ENCODE data around the gene SS18L1.
"Not testable (repeated sequence)": the region's sequence is repeated elsewhere in the genome, so short reads cannot be mapped to it uniquely, and the experiment has no call there.

Gene SS18L1

DNA sequence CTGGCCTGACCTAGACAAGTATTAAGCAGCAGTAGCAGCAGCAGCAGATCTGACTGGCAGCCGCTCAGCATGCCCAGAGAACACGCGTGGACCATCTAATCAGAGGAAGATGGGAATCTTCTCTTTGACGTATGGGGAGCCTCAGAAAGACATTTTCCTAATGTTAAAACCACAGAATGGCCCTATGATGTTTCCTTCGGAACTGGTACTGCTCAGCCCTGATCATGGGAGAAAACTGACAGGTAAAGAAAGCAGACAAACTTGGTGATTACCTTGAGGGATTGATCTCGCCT is 6.5 kb upstream of the SS18L1 start:
- no peak for DNase-seq (ENCODE audit: low spot score)

DNA sequence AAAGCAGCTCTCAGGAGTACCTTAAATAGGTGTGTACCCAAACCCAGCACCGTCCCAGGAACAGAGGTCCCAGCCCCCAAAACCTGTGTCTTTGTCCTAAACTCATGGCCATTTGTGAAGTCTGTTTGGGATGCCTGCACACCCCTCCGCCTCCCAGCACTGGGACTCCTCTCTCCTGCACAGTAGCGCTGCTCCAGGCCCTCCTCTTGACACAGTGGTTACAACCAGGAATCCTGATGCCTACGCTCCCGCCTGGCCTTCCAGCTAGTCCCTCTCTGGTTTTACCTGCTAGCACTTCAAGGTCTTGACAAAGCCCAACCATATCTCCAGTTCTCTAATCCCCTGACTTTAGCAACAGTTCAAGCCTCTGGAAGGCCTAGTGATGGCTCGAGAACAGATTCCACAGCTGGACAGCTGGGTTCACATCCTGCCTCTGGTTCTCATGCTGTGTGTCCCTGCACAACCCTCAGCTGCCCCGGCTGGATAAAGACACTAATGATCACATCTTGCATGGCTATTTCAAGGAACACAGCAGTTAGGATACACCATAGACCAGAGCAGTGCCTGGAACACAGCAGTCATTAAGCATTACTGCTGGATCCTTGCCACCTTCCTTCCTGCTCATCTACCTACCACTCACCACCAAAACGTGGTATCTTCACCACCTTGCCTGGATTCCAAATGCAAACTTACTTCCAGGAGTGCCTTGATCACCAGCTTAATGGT is 5.9 kb upstream of the SS18L1 start:
- no peak for DNase-seq (ENCODE audit: low spot score)

DNA sequence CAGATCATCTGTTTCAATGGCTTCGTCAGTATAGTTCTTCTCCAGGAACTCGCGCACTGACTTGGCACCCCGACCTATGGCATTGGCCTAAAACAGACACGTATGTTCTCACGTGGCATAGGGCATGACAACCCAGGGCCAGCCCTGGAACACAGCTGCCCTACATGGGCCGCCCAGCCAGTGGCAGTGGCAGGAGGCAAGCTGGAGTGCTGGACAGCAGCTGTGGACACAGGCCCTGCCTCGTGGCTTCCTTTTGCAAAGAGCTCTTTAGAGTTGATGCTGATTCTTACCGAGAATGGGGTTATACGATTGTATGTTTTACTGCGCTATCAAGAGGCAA is 5.4 kb upstream of the SS18L1 start:
- no peak for DNase-seq (ENCODE audit: low spot score)

DNA sequence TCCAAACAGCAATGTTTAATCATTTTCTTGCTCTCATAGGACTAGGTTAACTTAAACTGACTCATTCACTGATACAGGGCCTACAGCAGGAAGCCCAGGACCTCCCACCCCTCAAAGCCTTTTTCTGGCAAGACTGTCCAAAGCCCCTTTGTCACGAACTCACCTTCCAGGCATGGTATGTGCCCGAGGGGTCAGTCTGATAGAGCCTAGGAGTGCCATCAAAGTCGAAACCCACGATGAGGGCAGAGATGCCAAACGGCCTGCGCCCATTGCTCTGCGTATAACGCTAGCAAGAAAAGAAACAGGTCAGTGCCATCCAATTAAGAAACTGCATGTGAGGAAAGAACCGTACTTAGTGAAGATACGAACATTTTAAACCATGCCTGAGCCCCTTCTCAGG is 4.7 kb upstream of the SS18L1 start:
- no peak for DNase-seq (ENCODE audit: low spot score)

DNA sequence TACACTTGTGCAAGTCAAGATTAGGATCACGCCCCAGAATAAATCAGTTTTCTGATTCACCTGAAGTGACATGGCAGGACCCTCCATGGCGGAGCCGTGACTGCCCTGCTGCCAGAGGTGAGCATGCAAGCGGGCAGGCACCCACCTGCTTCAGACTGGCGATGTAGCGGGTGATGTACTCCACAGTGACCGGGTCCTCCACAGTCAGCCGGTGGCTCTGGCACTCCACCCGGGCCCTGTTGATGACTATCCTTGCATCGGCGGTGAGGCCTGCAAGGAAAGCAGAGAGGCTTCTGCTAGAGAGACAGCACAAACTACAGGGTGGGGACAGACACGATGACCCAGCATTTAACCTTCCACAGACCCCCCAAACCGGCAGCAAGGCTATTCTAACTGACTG is 3.9 kb upstream of the SS18L1 start:
- no peak for DNase-seq (ENCODE audit: low spot score)

DNA sequence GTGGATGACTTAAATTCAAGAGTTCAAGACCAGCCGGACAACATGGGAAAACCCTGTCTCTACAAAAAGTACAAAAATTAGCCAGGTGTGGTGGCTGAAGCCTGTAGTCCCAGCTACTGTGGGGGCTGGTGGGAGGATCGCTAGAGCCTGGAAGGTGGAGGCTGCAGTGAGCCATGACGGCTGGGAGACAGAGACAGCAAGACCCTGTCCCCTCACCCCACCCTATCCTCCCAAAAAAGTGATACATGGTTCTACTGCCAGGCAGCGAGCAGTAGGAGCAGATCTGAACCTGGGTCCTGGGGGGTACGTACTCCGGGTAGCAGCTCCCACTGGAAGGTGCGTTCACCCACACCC is 2.5 kb upstream of the SS18L1 start:
- DNase-seq (ENCODE audit: low spot score): no peak

DNA sequence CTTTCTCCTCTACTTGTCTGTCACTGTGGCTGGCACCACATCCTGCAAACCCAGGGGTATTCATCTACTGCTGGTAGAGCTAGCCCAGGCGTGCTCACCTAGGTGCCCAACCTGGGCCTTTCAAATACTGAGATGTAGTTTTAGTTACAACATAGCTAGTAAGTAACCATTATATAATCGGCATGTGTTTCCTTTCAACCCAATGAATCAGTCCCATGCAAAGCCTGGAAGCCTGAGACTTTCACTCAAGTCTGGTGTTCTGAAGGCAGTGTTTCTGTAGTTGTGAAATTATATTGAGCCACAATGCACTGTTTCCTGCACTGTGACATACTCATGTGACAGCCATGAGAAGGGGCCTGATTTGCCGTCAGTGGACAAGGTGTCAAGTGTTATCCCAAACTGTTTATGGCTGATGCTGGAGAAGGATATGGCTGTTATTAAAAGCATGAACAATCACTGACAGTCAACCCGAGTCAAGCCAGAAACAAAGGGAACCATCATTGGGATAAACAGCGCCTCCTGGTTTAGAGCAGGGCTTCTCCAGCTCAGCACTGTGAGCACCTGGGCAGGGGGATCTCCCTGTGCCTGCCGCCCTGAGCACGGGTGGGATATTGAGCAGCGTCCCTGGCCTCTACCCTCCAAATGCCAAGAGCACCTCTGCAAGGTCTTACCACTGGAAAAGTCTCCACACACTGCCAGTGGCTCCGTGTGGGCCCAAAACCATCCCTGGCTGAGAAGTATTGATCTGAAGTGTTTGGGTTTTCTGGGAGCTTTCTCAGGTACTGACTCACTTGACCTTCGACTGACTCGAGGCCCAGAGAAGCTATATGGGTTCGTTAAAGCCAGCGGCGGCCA is 1.9 kb upstream of the SS18L1 start:
- peak; percentile 69 for DNase-seq (ENCODE audit: low spot score)

DNA sequence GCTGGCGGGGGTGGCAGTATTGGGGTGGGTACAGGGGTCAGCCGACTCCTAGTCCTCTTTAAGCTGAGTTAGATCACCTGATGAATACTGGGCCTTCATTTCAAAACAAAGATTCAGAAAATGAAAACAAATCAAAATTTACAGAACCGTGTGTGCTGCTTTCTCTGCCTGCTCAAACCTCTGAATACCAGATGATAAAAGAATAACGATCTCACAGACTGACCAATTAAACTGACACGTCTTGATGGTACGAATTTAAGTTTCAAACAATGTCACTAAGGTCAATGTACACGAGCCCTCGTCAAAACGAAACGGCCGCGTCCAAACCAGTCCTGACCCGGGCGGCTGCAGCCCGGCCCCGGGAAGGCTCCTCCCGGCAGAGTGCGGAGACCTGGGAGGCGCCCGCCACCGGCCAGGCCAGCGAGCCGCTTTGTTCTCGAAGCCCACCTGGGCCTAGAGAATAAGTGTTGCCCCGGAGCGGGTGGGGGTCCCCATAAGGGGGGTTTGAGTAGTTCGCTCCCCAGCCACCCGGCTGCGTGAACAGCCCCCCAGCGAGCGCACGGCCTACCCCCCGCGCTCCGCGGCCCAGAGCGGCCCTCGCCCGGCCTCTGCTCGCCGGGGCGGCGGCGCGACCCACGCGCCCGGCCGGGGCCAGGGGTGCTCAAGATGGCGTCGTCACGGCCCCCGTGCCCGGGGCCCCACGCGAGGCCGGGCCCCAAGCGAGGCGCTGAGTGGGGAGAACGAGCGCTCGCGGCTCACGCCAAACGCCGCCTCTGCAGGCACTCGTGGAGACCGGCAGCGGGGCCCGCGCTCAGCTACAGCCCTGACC is 1.1 kb upstream of the SS18L1 start:
- DNase-seq (ENCODE audit: low spot score): no peak

DNA sequence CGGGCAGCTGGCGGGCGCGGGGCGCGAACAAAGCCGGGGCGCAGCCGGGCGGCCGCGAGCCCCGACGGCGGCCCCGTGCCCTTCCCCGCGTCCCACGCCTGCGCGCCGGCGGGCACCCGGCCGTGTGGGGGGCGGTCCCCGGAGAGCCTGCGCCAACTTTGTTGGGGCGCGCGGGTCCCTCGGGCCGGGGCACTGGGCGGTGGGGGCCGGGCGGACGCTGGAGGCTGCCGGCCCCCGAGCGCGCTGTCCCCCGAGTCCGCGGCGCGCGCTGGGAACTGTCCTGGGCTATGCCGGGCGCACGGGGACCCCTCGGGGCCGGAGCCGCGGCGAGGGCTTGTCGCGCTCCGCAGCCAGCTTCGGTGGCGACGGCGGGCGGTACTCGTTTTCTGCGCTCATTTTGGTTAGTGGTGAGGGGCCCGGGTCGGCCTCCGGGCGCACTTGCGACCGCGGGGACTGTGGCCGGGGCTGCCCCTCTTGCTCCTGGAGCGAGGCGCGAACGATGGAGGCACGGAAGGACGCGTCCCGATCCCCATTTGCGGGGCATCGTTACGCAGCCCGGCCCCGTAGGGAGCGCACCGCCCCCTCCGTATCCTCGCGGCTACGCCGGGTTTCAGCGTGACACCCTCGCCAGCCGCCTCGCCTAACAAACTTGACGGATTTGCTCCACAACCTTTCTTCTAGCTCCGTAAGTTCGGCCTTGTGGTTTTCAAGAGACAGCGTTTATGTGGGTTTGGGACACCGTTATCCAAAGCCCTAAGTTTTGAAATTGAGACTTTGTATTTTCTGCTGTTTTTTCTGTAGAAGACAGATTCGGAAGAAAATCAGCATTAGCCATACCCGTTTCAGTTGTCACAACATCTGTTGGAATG is 622 bp downstream of the SS18L1 start:
- peak; percentile 86 for DNase-seq (ENCODE audit: low spot score)

DNA sequence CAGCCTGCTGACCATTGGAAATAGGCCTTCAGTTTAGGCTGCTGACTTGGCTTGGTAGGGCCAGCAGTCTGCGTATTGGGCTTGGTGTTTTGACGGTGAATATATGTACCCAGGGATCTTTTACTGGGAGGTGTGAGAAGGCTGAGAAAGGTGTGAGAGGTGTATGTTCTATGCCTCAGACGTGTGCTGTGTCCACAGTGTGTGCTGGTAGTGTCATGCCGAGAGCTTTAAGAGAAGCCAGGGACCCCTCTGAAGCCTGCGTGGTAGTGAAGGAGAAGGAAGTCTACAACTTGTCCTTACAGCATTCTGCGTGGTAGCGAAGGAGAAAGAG is 2.1 kb downstream of the SS18L1 start:
- no peak for DNase-seq (ENCODE audit: low spot score)

DNA sequence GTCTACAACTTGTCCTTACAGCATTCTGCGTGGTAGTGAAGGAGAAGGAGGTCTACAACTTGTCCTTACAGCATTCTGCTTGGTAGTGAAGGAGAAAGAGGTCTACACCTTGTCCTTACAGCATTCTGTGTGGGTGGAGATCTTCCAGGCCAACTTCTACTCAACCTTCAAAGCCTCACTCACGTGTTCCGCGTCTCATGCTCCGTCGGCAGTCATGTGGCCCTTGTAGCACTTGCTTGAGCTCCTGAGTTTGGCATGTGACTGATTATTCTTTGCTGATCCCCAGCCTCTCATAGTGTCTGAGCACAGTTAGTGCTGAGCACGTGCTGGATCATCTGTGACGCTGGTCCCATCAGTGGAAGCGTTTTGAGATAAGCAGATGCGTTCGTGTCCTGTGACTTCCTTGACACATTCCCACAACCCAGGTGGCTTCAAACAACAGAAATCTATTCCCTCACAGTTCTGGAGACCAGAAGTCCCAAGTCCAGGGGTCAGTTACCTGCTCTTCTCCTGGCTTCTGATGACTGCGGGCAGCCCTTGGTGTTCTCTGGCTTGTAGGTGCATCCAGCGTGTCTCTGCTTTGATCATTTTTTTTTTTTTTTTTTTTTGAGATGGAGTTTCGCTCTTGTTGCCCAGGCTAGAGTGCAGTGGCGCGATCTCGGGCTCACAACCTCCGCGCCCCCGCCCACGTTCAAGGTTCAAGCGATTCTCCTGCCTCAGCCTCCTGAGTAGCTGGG is 2.6 kb downstream of the SS18L1 start:
- DNase-seq (ENCODE audit: low spot score): no peak

DNA sequence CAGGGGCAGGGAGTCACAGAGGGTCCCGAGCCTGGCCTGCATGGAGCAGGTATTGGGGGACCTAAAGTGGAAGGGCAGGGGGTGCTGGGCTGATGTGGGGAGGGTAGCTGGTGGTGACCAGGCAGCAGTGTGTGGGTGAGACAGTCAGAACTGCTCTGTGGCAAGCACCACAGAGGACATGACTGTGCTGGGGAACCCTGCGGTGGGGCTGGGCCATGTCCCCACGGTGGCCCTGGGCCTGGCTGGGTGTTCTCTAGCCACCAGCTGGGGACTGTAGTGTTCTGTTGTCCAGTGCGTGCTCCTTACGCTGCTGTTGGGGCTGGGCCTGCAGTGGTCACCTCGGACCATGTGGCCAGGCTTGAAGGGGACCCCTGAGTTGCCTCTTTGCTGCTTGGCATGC is 3.6 kb downstream of the SS18L1 start:
- DNase-seq (ENCODE audit: low spot score): no peak

DNA sequence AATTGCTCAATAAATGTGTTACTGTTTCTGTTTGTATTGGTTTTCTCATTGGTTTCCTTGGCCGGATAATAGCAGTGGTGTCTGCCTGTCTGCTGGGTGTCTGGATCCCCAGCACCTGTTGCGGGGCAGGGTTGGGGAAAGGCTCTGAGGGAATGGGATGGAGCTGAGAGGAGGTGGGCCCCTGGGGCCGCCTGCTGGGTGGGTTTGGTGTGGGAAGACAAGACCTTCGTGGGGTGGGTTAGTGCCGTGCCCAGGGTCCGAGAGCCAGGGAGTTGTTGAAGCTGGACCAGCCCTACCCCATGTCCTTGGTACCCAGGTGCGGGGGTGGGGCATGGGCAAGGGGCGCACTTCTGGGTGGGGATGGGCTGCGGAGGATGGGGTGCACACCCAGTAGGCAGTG is 4.0 kb downstream of the SS18L1 start:
- DNase-seq (ENCODE audit: low spot score): no peak

DNA sequence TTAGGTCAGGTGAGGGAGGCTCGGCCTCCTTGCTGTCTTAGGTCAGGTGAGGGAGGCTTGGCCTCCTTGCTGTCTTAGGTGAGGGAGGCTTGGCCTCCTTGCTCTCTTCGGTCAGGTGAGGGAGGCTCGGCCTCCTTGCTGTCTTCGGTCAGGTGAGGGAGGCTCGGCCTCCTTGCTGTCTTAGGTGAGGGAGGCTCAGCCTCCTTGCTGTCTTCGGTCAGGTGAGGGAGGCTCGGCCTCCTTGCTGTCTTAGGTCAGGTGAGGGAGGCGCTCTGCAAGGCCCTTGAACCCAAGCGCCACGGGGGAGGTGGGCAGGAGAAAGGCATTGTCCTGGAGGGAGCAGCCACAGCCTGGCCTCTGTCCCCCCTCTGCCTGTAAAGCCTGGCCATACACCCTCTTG is 4.8 kb downstream of the SS18L1 start:
- not testable (repeated sequence) for DNase-seq (ENCODE audit: low spot score)

DNA sequence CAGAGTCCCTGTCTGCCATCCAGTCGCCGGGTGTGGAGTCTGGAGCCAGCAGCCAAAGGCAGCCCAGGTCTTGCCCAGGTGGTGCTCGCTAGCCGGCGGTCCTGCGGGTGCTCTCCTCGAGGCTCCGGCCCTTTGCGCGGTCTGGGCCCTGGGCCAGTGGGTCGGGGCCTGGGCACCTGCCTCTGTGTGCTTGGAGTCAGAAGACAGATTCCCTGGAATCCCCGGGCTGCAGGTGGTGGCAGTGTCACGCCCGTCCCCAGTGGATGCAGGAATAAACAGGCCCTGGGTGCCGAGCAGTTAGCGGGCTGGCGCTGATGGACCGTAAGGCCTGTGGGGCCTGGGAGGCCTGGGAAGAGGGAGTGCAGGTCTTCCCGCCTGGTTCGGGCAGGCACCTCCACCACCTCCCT is 5.3 kb downstream of the SS18L1 start:
- DNase-seq (ENCODE audit: low spot score): no peak

DNA sequence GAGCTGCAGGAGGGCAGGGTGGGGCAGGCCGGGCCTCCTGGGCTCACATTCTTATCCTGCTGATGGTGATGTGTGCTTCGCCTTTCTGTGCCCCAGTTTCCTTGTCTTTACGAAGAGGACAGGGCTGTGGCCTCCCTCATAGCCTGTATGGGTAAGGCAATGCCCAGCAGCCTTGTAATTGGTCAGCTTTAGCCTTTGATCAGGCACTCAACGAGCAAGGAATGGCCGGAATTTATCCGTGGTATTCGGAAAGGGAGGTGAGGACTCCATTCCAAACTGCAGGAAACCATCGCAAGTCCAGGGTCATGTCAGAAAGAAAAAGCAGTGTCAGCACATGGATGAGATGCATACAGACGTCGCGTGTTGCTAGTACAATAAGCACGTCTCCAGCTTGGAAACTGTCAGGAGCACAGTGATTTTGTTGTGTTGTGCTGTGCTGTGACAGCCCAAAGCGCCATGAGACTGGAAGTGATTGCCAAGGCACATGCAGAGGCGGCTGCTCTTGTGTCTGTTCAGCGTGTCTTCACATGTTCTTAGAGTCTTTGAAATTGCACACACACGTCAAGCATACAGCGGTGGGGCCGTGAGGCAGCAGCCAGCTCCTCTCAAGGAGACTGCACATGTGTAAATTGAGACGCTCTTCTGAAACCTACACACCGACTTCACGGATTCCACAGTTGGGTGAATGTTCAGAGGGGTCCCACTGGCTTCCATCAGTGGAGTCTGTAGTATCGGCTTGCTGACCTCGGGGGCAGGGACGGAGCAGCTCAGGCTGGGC is 6.2 kb downstream of the SS18L1 start:
- no peak for DNase-seq (ENCODE audit: low spot score)

DNA sequence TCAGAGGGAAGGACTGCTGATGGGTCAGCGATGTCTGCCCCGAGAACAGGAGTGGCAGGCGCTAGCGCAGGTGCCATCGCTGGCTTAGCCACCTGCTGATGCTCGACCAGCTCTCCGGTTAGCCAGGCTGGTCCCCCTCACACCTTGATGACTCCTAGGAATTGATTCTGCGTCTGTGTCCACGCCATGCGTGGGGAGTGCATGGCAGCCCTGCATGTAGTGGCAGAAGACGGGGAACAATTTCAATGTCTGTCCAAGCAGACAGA is 6.7 kb downstream of the SS18L1 start:
- DNase-seq (ENCODE audit: low spot score): no peak

DNA sequence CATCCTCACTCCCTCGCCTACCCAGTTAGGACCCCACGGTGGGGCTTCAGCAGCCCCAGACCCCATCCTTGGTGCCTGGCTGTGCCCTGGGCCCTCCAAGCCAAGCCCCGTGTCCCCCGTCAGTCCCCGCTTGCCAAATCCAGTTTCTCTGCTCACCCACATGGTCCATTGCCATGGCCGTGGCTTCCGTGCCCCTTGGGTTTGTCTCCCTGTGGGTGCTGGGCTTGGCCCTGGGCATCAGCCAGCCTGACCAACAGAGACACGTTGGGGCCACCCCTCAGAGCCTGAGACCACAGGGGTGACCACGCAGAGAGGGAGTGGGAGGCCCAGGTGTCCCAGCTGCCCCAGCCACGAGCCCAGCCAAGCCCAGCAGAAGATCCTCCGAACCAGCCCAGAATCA is 7.7 kb downstream of the SS18L1 start:
- DNase-seq (ENCODE audit: low spot score): no peak

DNA sequence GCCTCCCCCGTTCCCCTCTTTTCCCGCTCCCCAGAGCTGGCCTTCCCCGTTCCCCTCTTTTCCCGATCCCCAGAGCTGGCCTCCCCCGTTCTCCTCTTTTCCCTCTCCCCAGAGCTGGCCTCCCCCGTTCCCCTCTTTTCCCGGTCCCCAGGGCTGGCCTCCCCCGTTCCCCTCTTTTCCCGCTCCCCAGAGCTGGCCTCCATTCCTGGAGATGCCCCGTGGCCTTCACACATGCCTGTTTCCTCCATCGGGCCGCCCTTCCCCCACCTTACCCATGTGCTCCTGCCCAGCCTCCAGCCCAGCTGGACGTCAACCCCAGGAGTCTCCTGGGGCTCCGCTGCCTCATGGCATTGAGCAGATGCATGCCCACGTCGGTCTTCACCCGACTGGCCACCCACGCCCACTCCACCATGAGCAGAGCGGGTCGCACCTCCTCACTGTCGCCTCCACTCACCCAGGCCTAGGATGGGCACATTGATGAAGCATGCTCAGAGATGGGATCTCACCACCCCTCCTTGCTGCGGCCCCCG is 8.3 kb downstream of the SS18L1 start:
- DNase-seq (ENCODE audit: low spot score): no peak

DNA sequence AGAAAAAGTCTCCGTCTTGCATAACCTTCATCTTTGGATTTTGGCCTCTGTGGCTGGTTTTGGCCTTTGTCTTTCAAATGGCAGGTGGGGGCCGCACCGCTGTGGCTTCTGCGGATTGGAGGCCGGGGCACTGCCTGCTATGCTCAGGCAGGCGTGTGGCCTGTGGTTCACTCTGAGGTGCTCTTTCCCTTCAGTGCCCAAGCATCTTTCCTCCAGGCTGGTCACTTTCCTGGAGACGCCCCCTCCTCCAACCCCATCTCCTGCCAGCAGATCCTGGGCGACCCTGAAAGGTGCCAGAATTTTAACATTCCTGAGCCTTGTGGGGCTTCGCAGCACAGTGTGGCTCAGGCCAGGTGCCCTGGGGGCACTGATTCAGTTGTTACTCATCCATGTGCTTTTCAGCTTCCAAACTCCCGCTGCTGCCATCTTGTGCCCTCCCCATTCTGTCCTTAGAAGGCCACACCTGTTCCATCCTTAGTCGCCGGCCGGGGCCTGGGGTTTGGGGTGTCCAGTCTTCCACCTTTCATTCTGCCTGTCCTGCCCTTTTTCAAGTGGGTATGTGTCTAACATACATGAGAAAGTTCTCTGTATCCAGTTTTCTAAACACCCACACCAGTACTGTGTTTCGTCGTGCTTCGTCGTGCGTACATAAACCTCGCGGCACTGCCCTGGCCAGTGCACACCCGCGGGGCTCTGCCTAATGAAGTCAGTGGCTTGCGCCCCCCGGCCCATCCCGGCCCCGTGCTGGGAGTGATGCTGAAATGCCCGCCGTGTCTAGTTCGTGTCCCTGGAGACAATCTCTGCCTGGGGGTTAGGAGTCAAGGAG is 12.1 kb downstream of the SS18L1 start:
- DNase-seq (ENCODE audit: low spot score): no peak

Measured in HuH-7 (cell line).